K562 (cell line): ENCODE results near the gene CAB39. TPM values are rescaled to one million over a fixed set of nuclear protein-coding genes. Genes with fewer than 3 reads are reported as not detected.

ENCODE experiments used
- ATAC-seq: fragments of 200-7000 bp; cut with Tn5 transposase; 3 replicates; pipeline ENCODE4 v1.9.1; 2020; ENCODE audit warnings: moderate library complexity
- BruUV-seq: library from RNA; stranded (reverse); fragments of 400-500 nt; replicated peaks from 2 replicates; lab custom pipeline; 2021; lab: Mats Ljungman, UMichigan
- CTCF ChIA-PET: fragments of 300-600 bp; formaldehyde crosslinking; extraction: SDS; loops from one replicate; lab custom pipeline; 2021; ENCODE audit warnings: low intra/inter-chr PET ratio; lab: Yijun Ruan, JAX
- POLR2A ChIA-PET: fragments of 300-600, 350-650 bp; sonication (Branson Sonifier 250); formaldehyde crosslinking; extraction: SDS; loops from one replicate; lab custom pipeline; 2021; ENCODE audit warnings: antibody characterized with exemption, inconsistent platforms; lab: Yijun Ruan, JAX
- DNase-seq, 4 experiments: peaks; one replicate each; pipeline versions ENCODE4 v3.0.0 to v3.0.0-alpha.2; 2011 to 2018; ENCODE audit warnings: low spot score in 3 of 4, mixed read lengths in 3 of 4; ENCODE audit errors: extremely low read depth in 1 of 4
- FAIRE-seq: peaks from 2 replicates; lab custom pipeline; 2011; peaks lifted over from hg19 to GRCh38; lab: Jason Lieb, UNC
- H2AFZ ChIP-seq: 2 replicates; pipeline ENCODE4 v1.6.0; 2011; ENCODE audit warnings: low read depth, low read length, control low read depth, inconsistent platforms
- H3K27ac ChIP-seq: fragments of 200-600 bp; 3 replicates; pipeline ENCODE4 v1.8.0; 2011; ENCODE audit warnings: low read depth, mild to moderate bottlenecking, control low read depth, inconsistent platforms, low read length, moderate library complexity, mixed read lengths; ENCODE audit errors: extremely low read depth
- H3K27me3 ChIP-seq, 2 experiments: fragments of 300-600 bp in 1 of 2; 2 replicates in 1 of 2; 3 replicates in 1 of 2; pipeline versions ENCODE4 v1.6.0 to v1.8.0; 2011; ENCODE audit warnings: inconsistent platforms in 2 of 2, low read length in 2 of 2, mild to moderate bottlenecking in 1 of 2, mixed read lengths in 1 of 2, moderate library complexity in 1 of 2; ENCODE audit not compliant: control insufficient read depth in 2 of 2, insufficient read depth in 2 of 2
- H3K36me3 ChIP-seq: fragments of 300-600 bp; 3 replicates; pipeline ENCODE4 v1.8.0; 2011; ENCODE audit warnings: mild to moderate bottlenecking, low read length, inconsistent platforms; ENCODE audit not compliant: control insufficient read depth, insufficient read depth
- H3K4me1 ChIP-seq, 2 experiments: fragments of 200-600 bp in 1 of 2; replicated peaks in 1 of 2; 2 replicates in 1 of 2; 3 replicates in 1 of 2; pipeline versions ENCODE4 v1.5.1 to v1.8.0; 2011; ENCODE audit warnings: inconsistent platforms in 2 of 2, low read length in 2 of 2, mild to moderate bottlenecking in 1 of 2, mixed read lengths in 1 of 2, moderate library complexity in 1 of 2; ENCODE audit not compliant: control insufficient read depth in 2 of 2, insufficient read depth in 2 of 2
- H3K4me2 ChIP-seq: 2 replicates; pipeline ENCODE4 v1.6.1; 2011; ENCODE audit warnings: low read length, control low read depth, inconsistent platforms, mixed read lengths; ENCODE audit not compliant: insufficient read depth
- H3K4me3 ChIP-seq: fragments of 200-600 bp; sonication (generic), shearing (Covaris generic); 2 replicates; pipeline ENCODE4 v1.5.1; 2016; ENCODE audit warnings: control low read depth, inconsistent platforms
- H3K79me2 ChIP-seq: fragments of 200-600 bp; 3 replicates; pipeline ENCODE4 v1.8.0; 2011; ENCODE audit warnings: low read length, inconsistent platforms; ENCODE audit not compliant: control insufficient read depth, insufficient read depth
- H3K9ac ChIP-seq, 2 experiments: 2 replicates each; pipeline versions ENCODE4 v1.6.0 to v1.6.1; 2011; ENCODE audit warnings: low read depth in 2 of 2, low read length in 2 of 2, control low read depth in 1 of 2, inconsistent platforms in 1 of 2, mild to moderate bottlenecking in 1 of 2, mixed read lengths in 1 of 2; ENCODE audit not compliant: insufficient read depth in 1 of 2
- H3K9me1 ChIP-seq: one replicate; pipeline ENCODE4 v1.6.0; 2011; ENCODE audit warnings: inconsistent platforms, mild to moderate bottlenecking, low read length, moderate library complexity; ENCODE audit not compliant: control insufficient read depth, insufficient read depth
- H3K9me3 ChIP-seq: replicated peaks from 2 replicates; pipeline ENCODE4 v1.5.1; 2011; ENCODE audit warnings: low read depth, low read length, inconsistent platforms; ENCODE audit not compliant: control insufficient read depth, insufficient read depth
- H4K20me1 ChIP-seq: replicated peaks from 2 replicates; pipeline ENCODE4 v1.6.1; 2011; ENCODE audit warnings: low read length, inconsistent platforms, mixed read lengths; ENCODE audit not compliant: control insufficient read depth, insufficient read depth
- HIVEP1 ChIP-seq: fragments of 250-450 bp; sonication (Bioruptor Pico); IDR thresholded peaks from 2 replicates; pipeline ENCODE4 v1.4.0; 2020; ENCODE audit warnings: mild to moderate bottlenecking
- KLF6 ChIP-seq: fragments of 250-450 bp; sonication (Bioruptor Pico); IDR thresholded peaks from 2 replicates; pipeline ENCODE4 v1.4.0; 2020; ENCODE audit warnings: mild to moderate bottlenecking, moderate library complexity, borderline replicate concordance
- NR2C2 ChIP-seq, 2 experiments: fragments of 200-800 bp in 1 of 2; sonication (Bioruptor generic) in 1 of 2; sonication (generic) in 1 of 2; formaldehyde crosslinking in 1 of 2; IDR thresholded peaks; 2 replicates each; pipeline versions ENCODE4 v1.6.1 to v1.8.0; 2016 to 2022; ENCODE audit warnings: mild to moderate bottlenecking in 1 of 2, missing compliant biosample characterization in 1 of 2, missing genetic modification characterization in 1 of 2, missing genetic modification reagents in 1 of 2
- REST ChIP-seq, 2 experiments: fragments of 450-650 bp; formaldehyde crosslinking in 1 of 2; IDR thresholded peaks; 2 replicates each; pipeline versions ENCODE4 v1.4.0 to v1.6.1; 2014 to 2020; ENCODE audit warnings: mild to moderate bottlenecking in 2 of 2, borderline replicate concordance in 1 of 2, low read depth in 1 of 2
- SMAD4 ChIP-seq: fragments of 250-450 bp; sonication (Bioruptor Pico); conservative IDR thresholded peaks from 2 replicates; pipeline ENCODE4 v1.8.0; 2021; ENCODE audit warnings: inconsistent platforms, mild to moderate bottlenecking, moderate library complexity
- SOX6 ChIP-seq: fragments of 450-650 bp; IDR thresholded peaks from 2 replicates; pipeline ENCODE4 v1.6.1; 2014; ENCODE audit warnings: mild to moderate bottlenecking
- ZNF165 ChIP-seq: fragments of 250-450 bp; sonication (Bioruptor Pico); IDR thresholded peaks from 2 replicates; pipeline ENCODE4 v1.4.0; 2020; ENCODE audit warnings: borderline replicate concordance
- ZNF253 ChIP-seq: fragments of 250-450 bp; sonication (Bioruptor Pico); conservative IDR thresholded peaks from 2 replicates; pipeline ENCODE4 v1.6.1; 2021; ENCODE audit warnings: mild to moderate bottlenecking
- WGBS: fragments of 100-300 bp; shearing (Covaris generic); methylation state at CpG from one replicate; pipeline ENCODE4 v1.1.6; 2016; ENCODE audit warnings: low coverage, mixed read lengths; ENCODE audit not compliant: insufficient coverage; ENCODE audit errors: missing lambda C conversion rate; 5-methylcytosine and 5-hydroxymethylcytosine counted together
- in situ Hi-C: fragments of 300-500 bp; cut with MboI; formaldehyde crosslinking; loops from 4 replicates; pipeline ENCODE4 v1.15.0; 2018; ENCODE audit warnings: inconsistent platforms, mixed read lengths
- intact Hi-C: fragments of 100-400 bp; cut with micrococcal nuclease; formaldehyde crosslinking; loops from 2 replicates; pipeline ENCODE4 v1.14.2; 2022
- polyA plus RNA-seq, 8 experiments: library from polyadenylated mRNA; depleted of rRNA in 4 of 8; stranded (reverse) in 5 of 8; unstranded in 3 of 8; fragments of >200 nt; fragmentation: Nextera tagmentation in 2 of 8; fragmentation: Illumina TruSeq in 1 of 8; extraction: Ambion mirVana in 2 of 8; extraction: Trizol in 1 of 8; gene quantifications; 2 replicates each; pipeline versions ENCODE4 v1.2.1 to v1.2.3, GENCODE V29; 2011 to 2014; ENCODE audit warnings: inconsistent platforms in 1 of 8, missing spikeins in 1 of 8
- total RNA-seq, 7 experiments: library from RNA; depleted of rRNA in 6 of 7; stranded (reverse); fragments of >200 nt in 6 of 7; fragmentation: Illumina TruSeq in 2 of 7; extraction: Trizol in 2 of 7; gene quantifications; 2 replicates each; pipeline versions ENCODE4 v1.2.1 to v1.2.3, GENCODE V29; 2011 to 2021; ENCODE audit warnings: low replicate concordance in 1 of 7
- TF ChIP-seq, protein P1 (sequence below): fragments of 450-650 bp; formaldehyde crosslinking; conservative IDR thresholded peaks from 2 replicates; pipeline ENCODE4 v1.4.0; 2022; ENCODE audit warnings: mild to moderate bottlenecking, missing genetic modification characterization

CAB39 gene
- total and polyA plus RNA-seq, 9 of the 15 experiments (the other 6 are each of a cell fraction or from before 2014, with no cell fraction given) = 27.2 to 94.4 (median 70.1) TPM

GRCh38 chr2:230666446-230666845 is 46.2 kb upstream of the CAB39 start:
- Histone ChIP-seq H3K27me3 (no peaks in the 10 kb centered on the region), H3K79me2 (no peaks in the 10 kb centered on the region), H3K4me2 (no peak overlapping the region), H4K20me1 (no peaks in the 10 kb centered on the region), H3K9me3 (no peaks in the 10 kb centered on the region), H3K9ac (peak overlapping the region; percentile 59 to 62; a peak in 2 of 4 replicates), H2AFZ (peak overlapping the region; percentile 80), H3K4me1 (peaks cover 21 to 41% of the 10 kb centered on the region in 2 experiments), H3K27ac (peak overlapping the region; percentile 72; the same call in 2 of the 3 replicates), H3K9me1 (no peaks in the 10 kb centered on the region), H3K4me3 (no peak overlapping the region), H3K36me3 (no peaks in the 10 kb centered on the region)
- no peak for FAIRE-seq
- TF ChIP-seq REST (IDR thresholded peaks at IDR 0.05; ENCODE audit: borderline replicate concordance) (no peak), REST (CRISPR knock-in tag; IDR thresholded peaks at IDR 0.05; ENCODE audit: low read depth) (no peak), ZNF253 (no peak), SOX6 (no peak), NR2C2 (CRISPR knock-in tag; IDR thresholded peaks at IDR 0.05) (no peak), NR2C2 (tag; IDR thresholded peaks at IDR 0.05) (no peak), ZNF165 (CRISPR knock-in tag) (no peak), HIVEP1 (no peak), KLF6 (no peak), SMAD4 (CRISPR knock-in tag) (no peak)
- TF ChIP-seq, protein P1, sequence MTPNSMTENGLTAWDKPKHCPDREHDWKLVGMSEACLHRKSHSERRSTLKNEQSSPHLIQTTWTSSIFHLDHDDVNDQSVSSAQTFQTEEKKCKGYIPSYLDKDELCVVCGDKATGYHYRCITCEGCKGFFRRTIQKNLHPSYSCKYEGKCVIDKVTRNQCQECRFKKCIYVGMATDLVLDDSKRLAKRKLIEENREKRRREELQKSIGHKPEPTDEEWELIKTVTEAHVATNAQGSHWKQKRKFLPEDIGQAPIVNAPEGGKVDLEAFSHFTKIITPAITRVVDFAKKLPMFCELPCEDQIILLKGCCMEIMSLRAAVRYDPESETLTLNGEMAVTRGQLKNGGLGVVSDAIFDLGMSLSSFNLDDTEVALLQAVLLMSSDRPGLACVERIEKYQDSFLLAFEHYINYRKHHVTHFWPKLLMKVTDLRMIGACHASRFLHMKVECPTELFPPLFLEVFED (CRISPR knock-in tag) = no peak
- CTCF ChIA-PET = no interaction called here
- in situ Hi-C loops = loop anchor here (5.0 kb wide), 1 partner anchor 41 kb away; no protein-coding TSS in a partner anchor
- no TSS peak for BruUV-seq
- DNase-seq = no peak
- intact Hi-C loops = no loop called here
- no peak for ATAC-seq
- WGBS = 83% methylated on average over 5 of the region's 8 CpGs
- POLR2A ChIA-PET = no interaction called here
